ENCODE measurements around the gene IGSF3. TPM values are rescaled to one million over a fixed set of nuclear protein-coding genes. Genes with fewer than 3 reads are reported as not detected.

Gene IGSF3
- total and polyA plus RNA-seq, 10 of the 15 experiments (the other 5 are each of a cell fraction or from before 2014, with no cell fraction given) = 1.4 to 18.0 (median 9.6) TPM

DNA sequence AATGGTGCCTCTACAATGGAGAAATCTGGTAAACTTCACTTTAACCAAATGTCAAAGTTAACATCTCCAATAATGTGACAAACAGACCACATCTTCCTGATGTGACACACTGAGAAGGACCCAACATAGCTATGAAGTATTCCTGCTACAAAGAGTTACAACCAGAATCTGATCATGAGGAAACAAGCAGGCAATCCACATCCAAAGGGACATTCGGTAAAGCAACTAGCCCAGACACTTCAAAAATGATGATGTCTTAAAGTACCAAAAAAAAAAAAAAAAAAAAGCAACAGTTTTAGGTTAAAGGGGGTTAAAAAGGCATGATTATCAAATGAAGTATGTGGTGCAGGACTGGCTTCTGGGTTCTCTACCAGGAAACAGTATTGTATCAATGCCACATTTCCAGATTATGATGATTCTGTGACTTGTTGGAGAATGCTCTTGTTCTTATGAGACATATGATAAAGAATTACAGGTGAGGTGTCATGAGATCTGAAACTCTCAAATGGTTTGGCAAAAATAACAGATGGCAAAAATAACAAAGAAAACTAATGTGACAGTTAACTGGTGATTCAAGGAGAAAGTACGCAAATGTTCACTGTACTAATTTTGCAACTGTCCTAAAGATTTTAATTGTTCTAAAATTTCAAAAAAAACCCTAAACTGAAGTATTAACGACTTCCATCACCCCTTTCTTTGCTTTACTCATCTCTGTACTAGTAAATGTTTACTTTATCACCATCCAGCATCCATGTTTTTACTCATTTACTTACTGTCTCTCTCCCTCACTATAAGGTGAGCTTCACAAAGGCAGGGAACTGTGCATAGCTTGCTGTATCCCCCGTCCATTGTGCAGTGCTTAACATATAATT, 99.5 kb downstream of the IGSF3 start (continued):
- TF ChIP-seq, protein P1, sequence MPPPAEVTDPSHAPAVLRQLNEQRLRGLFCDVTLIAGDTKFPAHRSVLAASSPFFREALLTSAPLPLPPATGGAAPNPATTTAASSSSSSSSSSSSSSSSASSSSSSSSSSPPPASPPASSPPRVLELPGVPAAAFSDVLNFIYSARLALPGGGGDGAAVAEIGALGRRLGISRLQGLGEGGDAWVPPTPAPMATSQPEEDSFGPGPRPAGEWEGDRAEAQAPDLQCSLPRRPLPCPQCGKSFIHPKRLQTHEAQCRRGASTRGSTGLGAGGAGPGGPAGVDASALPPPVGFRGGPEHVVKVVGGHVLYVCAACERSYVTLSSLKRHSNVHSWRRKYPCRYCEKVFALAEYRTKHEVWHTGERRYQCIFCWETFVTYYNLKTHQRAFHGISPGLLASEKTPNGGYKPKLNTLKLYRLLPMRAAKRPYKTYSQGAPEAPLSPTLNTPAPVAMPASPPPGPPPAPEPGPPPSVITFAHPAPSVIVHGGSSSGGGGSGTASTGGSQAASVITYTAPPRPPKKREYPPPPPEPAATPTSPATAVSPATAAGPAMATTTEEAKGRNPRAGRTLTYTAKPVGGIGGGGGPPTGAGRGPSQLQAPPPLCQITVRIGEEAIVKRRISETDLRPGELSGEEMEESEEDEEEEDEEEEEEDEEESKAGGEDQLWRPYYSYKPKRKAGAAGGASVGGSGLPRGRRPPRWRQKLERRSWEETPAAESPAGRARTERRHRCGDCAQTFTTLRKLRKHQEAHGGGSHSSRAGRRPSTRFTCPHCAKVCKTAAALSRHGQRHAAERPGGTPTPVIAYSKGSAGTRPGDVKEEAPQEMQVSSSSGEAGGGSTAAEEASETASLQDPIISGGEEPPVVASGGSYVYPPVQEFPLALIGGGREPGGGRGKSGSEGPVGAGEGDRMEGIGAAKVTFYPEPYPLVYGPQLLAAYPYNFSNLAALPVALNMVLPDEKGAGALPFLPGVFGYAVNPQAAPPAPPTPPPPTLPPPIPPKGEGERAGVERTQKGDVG (CRISPR knock-in tag; IDR thresholded peaks at IDR 0.05) = no peak
- TF ChIP-seq, protein P2, sequence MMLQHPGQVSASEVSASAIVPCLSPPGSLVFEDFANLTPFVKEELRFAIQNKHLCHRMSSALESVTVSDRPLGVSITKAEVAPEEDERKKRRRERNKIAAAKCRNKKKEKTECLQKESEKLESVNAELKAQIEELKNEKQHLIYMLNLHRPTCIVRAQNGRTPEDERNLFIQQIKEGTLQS (IDR thresholded peaks at IDR 0.05; ENCODE audit: borderline replicate concordance, extremely low read depth, low read depth, low read length) = no peak
- TF ChIP-seq, protein P3, sequence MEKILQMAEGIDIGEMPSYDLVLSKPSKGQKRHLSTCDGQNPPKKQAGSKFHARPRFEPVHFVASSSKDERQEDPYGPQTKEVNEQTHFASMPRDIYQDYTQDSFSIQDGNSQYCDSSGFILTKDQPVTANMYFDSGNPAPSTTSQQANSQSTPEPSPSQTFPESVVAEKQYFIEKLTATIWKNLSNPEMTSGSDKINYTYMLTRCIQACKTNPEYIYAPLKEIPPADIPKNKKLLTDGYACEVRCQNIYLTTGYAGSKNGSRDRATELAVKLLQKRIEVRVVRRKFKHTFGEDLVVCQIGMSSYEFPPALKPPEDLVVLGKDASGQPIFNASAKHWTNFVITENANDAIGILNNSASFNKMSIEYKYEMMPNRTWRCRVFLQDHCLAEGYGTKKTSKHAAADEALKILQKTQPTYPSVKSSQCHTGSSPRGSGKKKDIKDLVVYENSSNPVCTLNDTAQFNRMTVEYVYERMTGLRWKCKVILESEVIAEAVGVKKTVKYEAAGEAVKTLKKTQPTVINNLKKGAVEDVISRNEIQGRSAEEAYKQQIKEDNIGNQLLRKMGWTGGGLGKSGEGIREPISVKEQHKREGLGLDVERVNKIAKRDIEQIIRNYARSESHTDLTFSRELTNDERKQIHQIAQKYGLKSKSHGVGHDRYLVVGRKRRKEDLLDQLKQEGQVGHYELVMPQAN (conservative IDR thresholded peaks at IDR 0.05) = no peak
- TF ChIP-seq SP1 (IDR thresholded peaks at IDR 0.05; ENCODE audit: low read depth, low read length) (no peak), POLR2A (IDR thresholded peaks at IDR 0.05; ENCODE audit: low read depth, low read length) (no peak), RB1 (IDR thresholded peaks at IDR 0.05; ENCODE audit: borderline replicate concordance) (no peak), SMC3 (IDR thresholded peaks at IDR 0.05; ENCODE audit: borderline replicate concordance, low read length) (no peak), RUNX3 (IDR thresholded peaks at IDR 0.05; ENCODE audit: low read length) (peak; percentile 36), NFIC (IDR thresholded peaks at IDR 0.05; ENCODE audit: low read depth, low read length) (peak; percentile 90), ZNF24 (IDR thresholded peaks at IDR 0.05) (0 out of 2 replicates have a peak, but pooled peaks have one; percentile 55), NFYB (IDR thresholded peaks at IDR 0.05; ENCODE audit: insufficient read depth, low read depth, low read length) (no peak)
- TF ChIP-seq, protein P4, sequence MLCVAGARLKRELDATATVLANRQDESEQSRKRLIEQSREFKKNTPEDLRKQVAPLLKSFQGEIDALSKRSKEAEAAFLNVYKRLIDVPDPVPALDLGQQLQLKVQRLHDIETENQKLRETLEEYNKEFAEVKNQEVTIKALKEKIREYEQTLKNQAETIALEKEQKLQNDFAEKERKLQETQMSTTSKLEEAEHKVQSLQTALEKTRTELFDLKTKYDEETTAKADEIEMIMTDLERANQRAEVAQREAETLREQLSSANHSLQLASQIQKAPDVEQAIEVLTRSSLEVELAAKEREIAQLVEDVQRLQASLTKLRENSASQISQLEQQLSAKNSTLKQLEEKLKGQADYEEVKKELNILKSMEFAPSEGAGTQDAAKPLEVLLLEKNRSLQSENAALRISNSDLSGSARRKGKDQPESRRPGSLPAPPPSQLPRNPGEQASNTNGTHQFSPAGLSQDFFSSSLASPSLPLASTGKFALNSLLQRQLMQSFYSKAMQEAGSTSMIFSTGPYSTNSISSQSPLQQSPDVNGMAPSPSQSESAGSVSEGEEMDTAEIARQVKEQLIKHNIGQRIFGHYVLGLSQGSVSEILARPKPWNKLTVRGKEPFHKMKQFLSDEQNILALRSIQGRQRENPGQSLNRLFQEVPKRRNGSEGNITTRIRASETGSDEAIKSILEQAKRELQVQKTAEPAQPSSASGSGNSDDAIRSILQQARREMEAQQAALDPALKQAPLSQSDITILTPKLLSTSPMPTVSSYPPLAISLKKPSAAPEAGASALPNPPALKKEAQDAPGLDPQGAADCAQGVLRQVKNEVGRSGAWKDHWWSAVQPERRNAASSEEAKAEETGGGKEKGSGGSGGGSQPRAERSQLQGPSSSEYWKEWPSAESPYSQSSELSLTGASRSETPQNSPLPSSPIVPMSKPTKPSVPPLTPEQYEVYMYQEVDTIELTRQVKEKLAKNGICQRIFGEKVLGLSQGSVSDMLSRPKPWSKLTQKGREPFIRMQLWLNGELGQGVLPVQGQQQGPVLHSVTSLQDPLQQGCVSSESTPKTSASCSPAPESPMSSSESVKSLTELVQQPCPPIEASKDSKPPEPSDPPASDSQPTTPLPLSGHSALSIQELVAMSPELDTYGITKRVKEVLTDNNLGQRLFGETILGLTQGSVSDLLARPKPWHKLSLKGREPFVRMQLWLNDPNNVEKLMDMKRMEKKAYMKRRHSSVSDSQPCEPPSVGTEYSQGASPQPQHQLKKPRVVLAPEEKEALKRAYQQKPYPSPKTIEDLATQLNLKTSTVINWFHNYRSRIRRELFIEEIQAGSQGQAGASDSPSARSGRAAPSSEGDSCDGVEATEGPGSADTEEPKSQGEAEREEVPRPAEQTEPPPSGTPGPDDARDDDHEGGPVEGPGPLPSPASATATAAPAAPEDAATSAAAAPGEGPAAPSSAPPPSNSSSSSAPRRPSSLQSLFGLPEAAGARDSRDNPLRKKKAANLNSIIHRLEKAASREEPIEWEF (IDR thresholded peaks at IDR 0.05; ENCODE audit: insufficient replicate concordance, low read depth, low read length) = no peak
- TF ChIP-seq, protein P5, sequence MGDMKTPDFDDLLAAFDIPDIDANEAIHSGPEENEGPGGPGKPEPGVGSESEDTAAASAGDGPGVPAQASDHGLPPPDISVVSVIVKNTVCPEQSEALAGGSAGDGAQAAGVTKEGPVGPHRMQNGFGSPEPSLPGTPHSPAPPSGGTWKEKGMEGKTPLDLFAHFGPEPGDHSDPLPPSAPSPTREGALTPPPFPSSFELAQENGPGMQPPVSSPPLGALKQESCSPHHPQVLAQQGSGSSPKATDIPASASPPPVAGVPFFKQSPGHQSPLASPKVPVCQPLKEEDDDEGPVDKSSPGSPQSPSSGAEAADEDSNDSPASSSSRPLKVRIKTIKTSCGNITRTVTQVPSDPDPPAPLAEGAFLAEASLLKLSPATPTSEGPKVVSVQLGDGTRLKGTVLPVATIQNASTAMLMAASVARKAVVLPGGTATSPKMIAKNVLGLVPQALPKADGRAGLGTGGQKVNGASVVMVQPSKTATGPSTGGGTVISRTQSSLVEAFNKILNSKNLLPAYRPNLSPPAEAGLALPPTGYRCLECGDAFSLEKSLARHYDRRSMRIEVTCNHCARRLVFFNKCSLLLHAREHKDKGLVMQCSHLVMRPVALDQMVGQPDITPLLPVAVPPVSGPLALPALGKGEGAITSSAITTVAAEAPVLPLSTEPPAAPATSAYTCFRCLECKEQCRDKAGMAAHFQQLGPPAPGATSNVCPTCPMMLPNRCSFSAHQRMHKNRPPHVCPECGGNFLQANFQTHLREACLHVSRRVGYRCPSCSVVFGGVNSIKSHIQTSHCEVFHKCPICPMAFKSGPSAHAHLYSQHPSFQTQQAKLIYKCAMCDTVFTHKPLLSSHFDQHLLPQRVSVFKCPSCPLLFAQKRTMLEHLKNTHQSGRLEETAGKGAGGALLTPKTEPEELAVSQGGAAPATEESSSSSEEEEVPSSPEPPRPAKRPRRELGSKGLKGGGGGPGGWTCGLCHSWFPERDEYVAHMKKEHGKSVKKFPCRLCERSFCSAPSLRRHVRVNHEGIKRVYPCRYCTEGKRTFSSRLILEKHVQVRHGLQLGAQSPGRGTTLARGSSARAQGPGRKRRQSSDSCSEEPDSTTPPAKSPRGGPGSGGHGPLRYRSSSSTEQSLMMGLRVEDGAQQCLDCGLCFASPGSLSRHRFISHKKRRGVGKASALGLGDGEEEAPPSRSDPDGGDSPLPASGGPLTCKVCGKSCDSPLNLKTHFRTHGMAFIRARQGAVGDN (IDR thresholded peaks at IDR 0.05) = no peak
